Stimulated activated CD8-positive, alpha-beta memory T cell treated with anti-CD3 and anti-CD28 coated beads, Interleukin-15, amount 100 ng/mL, for 48 hours (primary cell): Measurements from ENCODE around the gene FAM114A2.

ENCODE experiments used
- DNase-seq, 2 donors: peaks; one replicate each; pipeline ENCODE4 v3.0.0-alpha.2; 2020; ENCODE audit warnings: low read depth in 2 of 2

FAM114A2 gene

GRCh38 chr5:153985498-153985897, 53.2 kb downstream of the FAM114A2 start:
- DNase-seq: no peak

GRCh38 chr5:153983885-153984284, 54.8 kb downstream of the FAM114A2 start:
- DNase-seq: no peak

DNA sequence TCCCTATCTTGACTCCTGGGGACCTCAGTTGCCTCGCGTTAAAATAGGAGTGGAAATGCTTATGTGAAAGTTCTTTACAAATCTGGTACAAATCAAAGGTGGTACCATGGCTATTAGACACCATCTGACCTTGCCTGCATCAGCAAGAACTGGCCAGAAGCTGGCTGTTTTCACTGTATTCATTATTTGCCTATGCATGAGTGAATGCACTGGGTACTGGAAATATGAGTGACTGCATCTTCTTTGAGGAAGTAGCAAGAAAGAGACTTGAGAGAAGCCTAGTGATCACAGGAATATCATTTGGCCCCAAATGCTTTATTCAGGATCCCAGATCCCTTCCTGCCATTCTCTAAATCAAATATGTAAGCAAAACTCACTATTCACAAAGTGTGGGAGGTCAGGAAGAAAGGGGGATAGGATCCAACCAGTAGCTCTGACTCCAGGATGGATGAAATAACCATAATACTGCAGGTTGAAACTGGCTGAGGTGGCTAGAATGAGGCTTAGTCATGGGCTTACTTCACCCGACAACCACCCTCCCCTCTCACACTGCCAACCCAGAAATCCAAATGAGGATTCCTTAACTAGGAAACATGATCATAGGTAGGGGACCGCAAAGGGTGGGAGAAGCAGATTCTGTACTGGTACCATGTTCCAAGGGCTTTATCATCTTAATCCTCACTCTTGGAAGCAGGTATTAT, 56.7 kb downstream of the FAM114A2 start:
- no peak for DNase-seq

- no peak for DNase-seq
Observed at GRCh38 chr5:153979028-153979783, 59.5 kb downstream of the FAM114A2 start.

GRCh38 chr5:153974813-153975163, 63.9 kb downstream of the FAM114A2 start:
- no peak for DNase-seq

DNA sequence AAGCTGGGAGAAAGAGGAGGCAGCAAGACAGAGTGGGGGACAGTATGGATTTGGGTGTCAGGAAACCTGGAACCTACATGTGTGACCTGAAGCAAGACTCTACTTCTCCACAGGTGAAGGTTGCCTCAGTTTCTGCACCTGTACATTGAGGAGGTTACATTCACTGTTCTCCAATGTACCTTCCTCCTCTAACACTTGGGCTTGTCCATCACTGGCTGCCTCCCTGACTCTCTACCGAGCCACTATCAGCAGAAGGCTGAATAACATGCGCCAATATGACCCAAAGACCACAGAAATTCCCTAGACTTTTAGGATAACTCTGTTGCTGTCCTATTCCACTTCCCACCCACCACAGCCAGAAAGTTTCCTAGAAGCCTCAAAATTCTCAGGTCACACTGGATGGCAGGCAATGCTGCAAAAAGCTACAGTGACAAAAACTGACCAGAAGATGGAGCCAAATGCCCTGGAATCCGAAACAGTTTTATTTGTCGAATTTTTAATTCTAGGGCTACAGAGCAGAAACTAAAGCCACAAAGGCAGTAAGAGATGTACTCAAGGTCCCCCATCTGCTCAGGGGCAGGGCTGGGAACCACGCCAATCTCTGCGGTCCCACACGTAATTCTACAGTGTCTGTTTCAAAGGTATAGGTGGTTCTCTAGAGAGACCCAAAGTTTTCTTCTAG, 64.4 kb downstream of the FAM114A2 start:
- DNase-seq: no peak

DNA sequence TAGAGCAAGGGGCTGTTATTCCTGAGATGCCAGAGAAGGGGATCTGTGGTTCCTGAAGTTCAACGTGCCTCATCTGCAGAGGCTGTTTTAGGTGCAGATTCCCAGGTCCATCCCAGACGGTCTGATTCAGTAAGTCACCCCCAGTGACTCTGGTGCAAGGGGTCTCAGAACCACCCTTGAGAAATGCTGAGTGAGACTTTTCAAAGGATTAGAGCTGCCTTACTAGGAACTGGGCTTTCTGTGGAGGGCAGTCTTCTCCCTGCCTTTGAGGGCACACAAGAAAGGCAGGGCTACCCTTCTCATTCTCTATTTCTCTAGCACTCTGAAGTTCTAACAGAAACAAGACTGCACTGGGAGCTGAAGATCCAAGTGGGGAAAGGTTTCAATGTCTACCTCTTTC, 66.5 kb downstream of the FAM114A2 start:
- DNase-seq: no peak

DNA sequence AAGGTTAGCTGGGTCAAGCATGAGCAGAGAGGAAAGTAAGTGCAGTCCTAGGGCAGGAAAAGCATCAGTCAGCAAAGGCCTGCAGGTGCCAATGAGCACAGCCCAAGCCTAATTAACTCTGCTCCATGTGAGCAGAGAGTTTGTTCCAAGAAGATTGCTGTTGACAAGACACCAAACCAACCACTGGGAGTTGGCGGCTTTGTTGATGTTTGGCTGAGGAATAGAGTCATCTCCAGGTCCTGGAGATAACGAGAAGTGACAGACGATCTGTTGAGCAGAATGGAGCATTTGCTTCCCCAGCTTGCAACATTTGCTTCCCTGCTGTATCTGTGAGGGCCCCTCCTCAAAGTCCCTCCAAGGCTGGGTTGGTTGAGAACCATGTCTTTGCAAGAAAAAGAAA, 68.2 kb downstream of the FAM114A2 start:
- DNase-seq: no peak

DNA sequence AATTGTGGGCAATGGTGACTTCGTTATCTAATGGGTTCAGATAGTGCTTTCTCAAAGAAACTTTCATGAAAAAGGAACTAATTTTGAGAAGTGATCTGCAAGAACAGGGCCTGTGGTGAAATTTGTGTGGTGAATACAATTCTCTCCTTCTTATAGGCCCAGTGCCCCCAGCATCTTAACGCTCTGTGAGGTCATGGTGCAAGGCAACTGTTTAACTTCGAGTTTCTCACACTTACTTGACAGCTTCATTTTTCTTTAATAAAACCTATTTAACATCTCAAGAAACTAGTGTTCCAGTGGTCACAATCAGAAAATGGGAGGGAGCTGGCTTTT, 69.2 kb downstream of the FAM114A2 start:
- no peak for DNase-seq

GRCh38 chr5:153968761-153969562, 69.7 kb downstream of the FAM114A2 start:
- DNase-seq: no peak

GRCh38 chr5:153964880-153965645, 73.6 kb downstream of the FAM114A2 start:
- DNase-seq: no peak

- no peak for DNase-seq
Observed at GRCh38 chr5:153964191-153964879, 74.4 kb downstream of the FAM114A2 start.

- peak in 1 of 2 donors; percentile 9 for DNase-seq
Observed at GRCh38 chr5:153960269-153961215, 78.2 kb downstream of the FAM114A2 start.

- no peak for DNase-seq
Observed at GRCh38 chr5:153959134-153959957, 79.4 kb downstream of the FAM114A2 start.

DNA sequence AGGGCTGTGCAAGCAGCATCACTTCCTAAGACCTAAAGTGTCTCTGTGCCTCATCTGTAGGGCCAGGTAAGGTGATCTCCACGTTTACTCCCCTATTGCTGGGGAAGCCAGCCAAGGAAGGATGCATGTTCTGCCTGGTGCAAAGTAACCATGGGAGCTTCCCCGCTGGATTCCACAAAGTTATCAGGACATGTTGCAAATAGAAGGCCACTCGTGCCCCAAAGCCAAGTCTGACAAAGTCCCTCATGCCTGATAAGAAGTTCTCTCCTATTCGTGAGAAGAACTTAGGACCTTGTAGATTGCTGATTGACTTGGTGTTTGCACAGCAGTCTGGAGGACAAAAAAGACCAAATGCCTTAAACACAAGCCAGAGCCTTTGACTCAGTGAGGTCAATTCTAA, 81.5 kb downstream of the FAM114A2 start:
- DNase-seq: no peak

- no peak for DNase-seq
Observed at GRCh38 chr5:153953411-153953810, 85.3 kb downstream of the FAM114A2 start.

DNA sequence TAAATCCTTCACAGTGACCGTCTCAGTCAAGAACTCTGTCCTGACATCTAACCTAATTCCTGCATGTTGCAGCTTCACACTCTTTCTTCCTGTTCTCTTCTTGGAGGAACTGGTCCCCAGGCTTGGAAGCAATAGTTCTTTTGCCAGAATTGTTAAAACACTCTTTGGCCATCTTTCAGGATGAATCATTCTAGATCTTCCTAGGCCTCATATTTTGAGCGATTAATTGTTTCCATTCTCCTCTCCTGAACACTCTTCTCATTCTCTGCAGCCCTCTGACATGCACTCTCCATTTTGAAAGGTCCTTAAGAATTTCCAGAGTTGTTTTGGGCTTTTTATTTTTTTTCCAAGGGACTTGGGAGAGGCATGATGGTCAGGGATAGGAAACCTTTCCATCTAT, 85.8 kb downstream of the FAM114A2 start:
- DNase-seq: no peak

- no peak for DNase-seq
Observed at GRCh38 chr5:153952057-153952456, 86.7 kb downstream of the FAM114A2 start.

DNA sequence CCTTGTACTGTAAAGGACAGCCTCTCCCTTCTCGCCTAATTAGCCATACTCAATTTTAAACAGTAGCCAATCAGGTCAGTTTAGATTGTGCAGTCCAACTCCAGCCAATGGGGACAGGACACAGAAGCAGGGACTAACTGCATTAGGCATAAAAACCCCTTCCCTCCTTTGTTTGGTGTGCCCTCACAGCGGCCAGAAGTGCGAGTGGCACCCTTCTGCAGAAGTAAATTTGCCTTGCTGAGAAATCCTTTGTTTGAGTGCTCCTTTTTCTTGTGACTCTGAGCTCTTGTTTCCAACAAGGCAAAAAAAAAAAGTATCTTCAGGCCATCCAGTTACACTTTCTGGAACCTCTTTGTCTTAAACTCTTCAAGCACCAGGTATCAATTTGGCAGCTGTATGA, 97.4 kb downstream of the FAM114A2 start:
- DNase-seq: no peak
